Measurements from ENCODE around the gene ACY1. TPM values are rescaled to one million over a fixed set of nuclear protein-coding genes. Genes with fewer than 3 reads are reported as not detected.

The ACY1 gene
- total RNA-seq, 3 donors from 2014 or later, result 40.0 to 49.2 (median 46.4) TPM

DNA sequence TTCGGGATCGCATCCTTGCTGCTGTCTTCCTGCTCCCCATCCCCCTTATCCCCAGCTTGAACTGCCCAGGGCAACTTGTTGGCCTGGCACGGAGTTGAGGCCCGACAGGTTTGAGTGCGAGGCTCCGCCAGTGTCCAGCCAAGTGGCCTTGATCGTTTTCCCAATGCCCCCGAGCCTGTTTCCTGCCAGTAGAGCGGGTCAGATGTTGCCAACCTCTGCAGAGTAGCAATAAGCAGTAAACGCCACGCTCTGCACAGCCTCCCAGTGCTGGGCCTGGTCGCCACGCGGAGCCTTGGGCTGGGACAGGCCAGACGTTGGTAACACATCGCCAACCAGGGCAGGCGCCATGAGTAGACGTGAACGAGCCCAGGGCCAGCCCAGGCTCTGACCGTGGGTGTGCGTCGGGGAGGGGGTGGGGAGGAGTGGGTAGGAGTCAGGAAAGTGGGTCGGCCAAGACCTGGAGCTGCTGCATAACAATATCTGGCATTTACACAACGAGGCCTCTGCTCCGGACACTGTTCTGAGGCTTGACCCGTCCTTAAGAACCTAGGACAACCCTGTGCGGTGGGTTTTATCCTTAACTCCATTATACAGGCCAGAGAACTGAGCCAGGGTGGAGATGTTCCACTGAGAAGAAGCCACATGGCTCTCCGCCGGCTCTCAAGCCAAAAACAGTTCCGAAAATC is 8.9 kb upstream of the ACY1 start:
- Histone ChIP-seq H3K9me3 (no peaks in the 10 kb centered on the region), H3K4me1 (peaks cover 7 to 12% of the 10 kb centered on the region in 2 donors), H3K27ac (peak overlapping the region; percentile 96 to 98), H3K4me3 (peak overlapping the region; percentile 69 to 77 (median 72)), H3K27me3 (no peaks in the 10 kb centered on the region), H3K36me3 (no peaks in the 10 kb centered on the region)
- intact Hi-C loops (cut with DNase I; ENCODE audit: low total_unique reads), result loop anchor here (2.0 kb wide), 1 partner anchor 32 kb away; the partner anchor contains the start of gene PARP3
- TF ChIP-seq, protein P1, sequence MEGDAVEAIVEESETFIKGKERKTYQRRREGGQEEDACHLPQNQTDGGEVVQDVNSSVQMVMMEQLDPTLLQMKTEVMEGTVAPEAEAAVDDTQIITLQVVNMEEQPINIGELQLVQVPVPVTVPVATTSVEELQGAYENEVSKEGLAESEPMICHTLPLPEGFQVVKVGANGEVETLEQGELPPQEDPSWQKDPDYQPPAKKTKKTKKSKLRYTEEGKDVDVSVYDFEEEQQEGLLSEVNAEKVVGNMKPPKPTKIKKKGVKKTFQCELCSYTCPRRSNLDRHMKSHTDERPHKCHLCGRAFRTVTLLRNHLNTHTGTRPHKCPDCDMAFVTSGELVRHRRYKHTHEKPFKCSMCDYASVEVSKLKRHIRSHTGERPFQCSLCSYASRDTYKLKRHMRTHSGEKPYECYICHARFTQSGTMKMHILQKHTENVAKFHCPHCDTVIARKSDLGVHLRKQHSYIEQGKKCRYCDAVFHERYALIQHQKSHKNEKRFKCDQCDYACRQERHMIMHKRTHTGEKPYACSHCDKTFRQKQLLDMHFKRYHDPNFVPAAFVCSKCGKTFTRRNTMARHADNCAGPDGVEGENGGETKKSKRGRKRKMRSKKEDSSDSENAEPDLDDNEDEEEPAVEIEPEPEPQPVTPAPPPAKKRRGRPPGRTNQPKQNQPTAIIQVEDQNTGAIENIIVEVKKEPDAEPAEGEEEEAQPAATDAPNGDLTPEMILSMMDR (IDR thresholded peaks at IDR 0.05), result no peak
- no peak for TF ChIP-seq POLR2AphosphoS5 (IDR thresholded peaks at IDR 0.05)
- no peak for TF ChIP-seq POLR2A (IDR thresholded peaks at IDR 0.05)
- DNase-seq (ENCODE audit: low spot score in 2 of 2), result peak; percentile 61 to 75

DNA sequence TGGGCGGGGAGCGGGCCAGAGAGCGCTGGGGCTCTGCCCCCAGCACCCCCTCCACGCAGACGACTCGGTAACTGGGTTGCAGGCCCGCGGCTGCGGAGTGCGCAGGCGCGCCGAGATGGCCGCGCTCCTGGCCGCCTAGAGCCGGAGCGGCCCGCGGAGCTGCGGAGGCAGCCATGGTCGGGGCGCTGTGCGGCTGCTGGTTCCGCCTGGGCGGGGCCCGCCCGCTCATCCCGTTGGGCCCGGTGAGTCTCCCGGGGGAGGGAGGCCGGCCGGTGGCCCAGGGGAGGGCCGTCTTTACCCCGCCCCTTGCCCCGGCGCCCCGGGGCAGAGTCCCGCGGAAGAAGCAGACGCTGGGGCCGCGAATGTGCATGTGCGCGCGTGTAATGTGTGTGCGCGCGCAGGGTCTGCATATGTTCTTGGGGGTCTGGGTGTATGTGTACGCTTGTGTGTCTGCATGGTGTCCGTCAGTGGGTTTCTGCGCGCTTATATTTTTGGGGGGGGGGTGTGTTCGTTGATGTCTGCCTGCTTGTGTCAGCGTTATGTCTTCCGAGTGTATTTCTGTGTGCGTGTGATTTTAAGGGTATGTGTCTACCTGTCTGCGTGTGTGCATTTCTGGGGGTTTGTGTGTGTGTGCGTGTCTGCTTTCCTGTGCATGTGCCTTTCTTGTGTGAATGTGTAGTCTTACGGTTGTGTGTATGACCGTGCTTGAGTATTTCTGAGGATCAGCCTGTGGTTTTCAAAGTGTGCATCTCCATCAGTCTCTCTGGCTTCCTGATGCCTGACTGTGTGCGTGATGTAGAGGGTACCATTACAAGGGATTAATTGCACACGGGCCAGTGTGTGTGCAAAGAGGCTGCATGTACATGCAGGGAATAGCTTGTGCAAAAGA is 8.1 kb upstream of the ACY1 start, which contains the start of gene ABHD14A:
Gene ABHD14A (plus strand): TSS at position 102 of the 889 bp plus-strand sequence. CDS start 72 bp downstream, at position 174.
- Histone ChIP-seq H3K36me3 (no peaks in the 10 kb centered on the region), H3K4me1 (peaks cover 7 to 12% of the 10 kb centered on the region in 2 donors), H3K27ac (peak within 1 kb of the TSS; percentile 96 to 98), H3K4me3 (peak within 1 kb of the TSS; percentile 69 to 77 (median 72)), H3K9me3 (no peaks in the 10 kb centered on the region), H3K27me3 (no peaks in the 10 kb centered on the region)
- DNase-seq (ENCODE audit: low spot score in 2 of 2), result peak; percentile 53 to 70
- TF ChIP-seq, protein P1 (IDR thresholded peaks at IDR 0.05), result no peak
- TF ChIP-seq POLR2A (IDR thresholded peaks at IDR 0.05) (no peak), POLR2AphosphoS5 (IDR thresholded peaks at IDR 0.05) (peak in 2 of 3 donors; percentile 20 to 38)
- intact Hi-C loops (cut with DNase I; ENCODE audit: low total_unique reads), result loop anchor here (2.0 kb wide), 1 partner anchor 32 kb away; the partner anchor contains the start of gene PARP3

GRCh38 chr3:51975852-51976549 is 7.3 kb upstream of the ACY1 start:
- peaks cover 6 to 7% of the 10 kb centered on the region in 2 donors for H3K4me1 ChIP-seq
- H3K36me3 ChIP-seq, result no peaks in the 10 kb centered on the region
- TF ChIP-seq POLR2AphosphoS5 (IDR thresholded peaks at IDR 0.05), result peak in 1 of 3 donors; percentile 12
- TF ChIP-seq, protein P1 (IDR thresholded peaks at IDR 0.05), result no peak
- peak overlapping the region; percentile 96 to 98 for H3K27ac ChIP-seq
- intact Hi-C loops (cut with DNase I; ENCODE audit: low total_unique reads), result loop anchor here (2.0 kb wide), 1 partner anchor 33 kb away; the partner anchor contains the start of gene PARP3
- H3K9me3 ChIP-seq, result no peaks in the 10 kb centered on the region
- H3K4me3 ChIP-seq, result peak overlapping the region; percentile 69 to 77 (median 72)
- H3K27me3 ChIP-seq, result no peaks in the 10 kb centered on the region
- DNase-seq (ENCODE audit: low spot score in 2 of 2), result peak; percentile 60 to 67

DNA sequence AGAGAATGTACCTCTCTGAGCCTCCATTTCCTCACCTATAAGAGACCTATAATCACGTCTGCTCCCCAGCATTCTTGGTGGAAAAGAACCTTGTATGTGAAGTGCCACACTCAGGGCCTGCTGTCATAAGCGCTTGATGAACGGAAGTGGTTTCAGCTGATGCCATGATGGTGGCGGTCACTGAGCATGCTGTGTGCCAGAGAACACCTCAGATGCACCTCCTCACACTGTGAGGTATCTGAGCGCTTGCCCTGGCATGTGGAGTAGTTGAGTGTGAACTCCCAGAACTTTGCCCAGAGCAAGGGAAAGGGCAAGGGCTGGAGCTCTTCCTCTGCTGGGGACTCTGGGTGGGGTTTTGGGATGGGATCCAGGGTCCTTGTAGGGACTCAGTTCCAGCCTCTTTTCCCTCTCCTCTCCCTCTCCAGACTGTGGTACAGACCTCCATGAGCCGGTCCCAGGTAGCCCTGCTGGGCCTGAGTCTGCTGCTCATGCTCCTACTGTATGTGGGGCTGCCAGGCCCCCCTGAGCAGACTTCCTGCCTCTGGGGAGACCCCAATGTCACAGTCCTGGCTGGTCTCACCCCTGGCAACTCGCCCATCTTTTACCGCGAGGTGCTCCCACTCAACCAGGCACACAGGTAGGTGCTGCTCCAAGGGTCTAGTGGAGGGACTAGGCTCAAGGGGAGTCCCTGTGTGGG is 5.7 kb upstream of the ACY1 start:
- Histone ChIP-seq H3K4me1 (peaks cover 7 to 14% of the 10 kb centered on the region in 2 donors), H3K27me3 (no peaks in the 10 kb centered on the region), H3K9me3 (no peaks in the 10 kb centered on the region), H3K27ac (peak overlapping the region; percentile 45 to 96), H3K4me3 (no peak overlapping the region), H3K36me3 (no peaks in the 10 kb centered on the region)
- no peak for TF ChIP-seq POLR2AphosphoS5 (IDR thresholded peaks at IDR 0.05)
- TF ChIP-seq, protein P1 (IDR thresholded peaks at IDR 0.05), result no peak
- no peak for TF ChIP-seq POLR2A (IDR thresholded peaks at IDR 0.05)
- peak in 1 of 2 donors; percentile 48 for DNase-seq (ENCODE audit: low spot score in 2 of 2)
- intact Hi-C loops (cut with DNase I; ENCODE audit: low total_unique reads), result no loop called here

All from breast epithelium (tissue), 4 donors.